H1 (cell line): Measurements from ENCODE around the gene AMPD3. TPM values are rescaled to one million over a fixed set of nuclear protein-coding genes. Genes with fewer than 3 reads are reported as not detected.

ENCODE experiments used
- POLR2AphosphoS5 ChIP-seq: IDR thresholded peaks from 2 replicates; pipeline ENCODE4 v1.6.1; 2011; ENCODE audit warnings: low read depth, low read length
- SP1 ChIP-seq: IDR thresholded peaks from 2 replicates; pipeline ENCODE4 v1.6.1; 2011; ENCODE audit warnings: low read depth, low read length
- polyA plus RNA-seq, 7 experiments: library from polyadenylated mRNA; depleted of rRNA in 3 of 7; stranded (reverse) in 5 of 7; unstranded in 2 of 7; fragments of >200 nt in 5 of 7; fragments of 200-250 nt in 2 of 7; gene quantifications; 1 replicate in 5 of 7; 2 replicates in 1 of 7; 4 replicates in 1 of 7; pipeline versions ENCODE4 v1.2.1 to v1.2.3, GENCODE V29; 2011 to 2013; ENCODE audit warnings: missing spikeins in 2 of 7, mixed read lengths in 2 of 7
- total RNA-seq: library from RNA; stranded (reverse); fragmentation: NEBNext Ultra II Directional; extraction: Animal tissue kit (Norgen Biotek cat#: 25700); gene quantifications from 2 replicates; pipeline ENCODE4 v1.2.1, GENCODE V29; 2021

Gene AMPD3
- total and polyA plus RNA-seq, 2 of the 8 experiments (the other 6 are each of a cell fraction or from before 2014, with no cell fraction given), result 4.0 to 6.3 TPM

DNA sequence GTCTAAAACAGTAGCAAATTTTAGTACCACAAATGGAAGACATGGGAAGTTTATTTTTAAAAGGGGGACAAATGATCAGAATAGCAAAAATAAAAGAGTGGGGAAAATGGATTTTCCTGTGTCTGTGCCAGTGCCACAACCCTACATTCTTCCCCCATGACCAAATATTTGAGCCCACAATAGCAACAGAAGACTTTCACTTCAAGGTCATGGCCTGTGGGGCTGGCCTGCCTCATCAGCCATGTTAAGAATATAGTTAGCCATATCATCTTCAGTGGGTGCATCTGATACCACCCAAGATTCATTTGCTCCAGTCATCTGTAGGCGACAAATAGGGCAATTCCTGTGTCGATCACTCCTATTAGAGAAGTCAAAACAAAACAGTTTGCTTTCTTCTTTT is 59.6 kb downstream of the AMPD3 start (continued):
- TF ChIP-seq SP1, result no peak
- TF ChIP-seq POLR2AphosphoS5, result no peak
